PC-3 (cell line): ENCODE data around the gene CYP27B1. TPM values are rescaled to one million over a fixed set of nuclear protein-coding genes. Genes with fewer than 3 reads are reported as not detected.

Source experiments
- ATAC-seq: fragments of 200-7000 bp; cut with Tn5 transposase; 2 replicates; pipeline ENCODE4 v1.9.1; 2020; ENCODE audit warnings: mild to moderate bottlenecking, moderate library complexity
- BruUV-seq: library from RNA; stranded (reverse); fragments of 400-500 nt; replicated peaks from 2 replicates; lab custom pipeline; 2021; lab: Mats Ljungman, UMichigan
- CTCF ChIA-PET: fragments of 300-600 bp; sonication (Branson Sonifier 250); formaldehyde crosslinking; loops from one replicate; lab custom pipeline; 2022; ENCODE audit warnings: antibody characterized with exemption; lab: Charles Lee
- POLR2A ChIA-PET: fragments of 300-600 bp; sonication (Branson Sonifier 250); formaldehyde crosslinking; loops from one replicate; lab custom pipeline; 2022; ENCODE audit warnings: antibody characterized with exemption; ENCODE audit not compliant: unreplicated experiment; lab: Charles Lee
- DNase-seq: peaks from one replicate; pipeline ENCODE4 v3.0.0-alpha.2; 2015
- H2AFZ ChIP-seq: fragments of 300-600 bp; sonication (generic); 2 replicates; pipeline ENCODE4 v1.6.0; 2016; ENCODE audit warnings: antibody characterized with exemption, low read length
- H3F3A ChIP-seq: fragments of 300-600 bp; sonication (generic); one replicate; pipeline ENCODE4 v1.6.0; 2017; ENCODE audit warnings: antibody characterized with exemption, low read length, control low read depth, mild to moderate bottlenecking; ENCODE audit not compliant: unreplicated experiment
- H3K27ac ChIP-seq: fragments of 300-600 bp; sonication (generic); 2 replicates; pipeline ENCODE4 v1.5.1; 2016; ENCODE audit warnings: mild to moderate bottlenecking, low read length
- H3K27me3 ChIP-seq: fragments of 300-600 bp; sonication (generic); 2 replicates; pipeline ENCODE4 v1.6.1; 2016; ENCODE audit warnings: low read length, mixed read lengths
- H3K36me3 ChIP-seq: fragments of 300-600 bp; sonication (generic); 2 replicates; pipeline ENCODE4 v1.6.1; 2016; ENCODE audit warnings: low read depth, mixed run types, low read length, mixed read lengths
- H3K4me1 ChIP-seq: fragments of 300-600 bp; sonication (generic); 2 replicates; pipeline ENCODE4 v1.5.1; 2016; ENCODE audit warnings: low read length; ENCODE audit not compliant: insufficient read depth
- H3K4me2 ChIP-seq: fragments of 300-600 bp; sonication (generic); 2 replicates; pipeline ENCODE4 v1.6.0; 2016; ENCODE audit warnings: low read length
- H3K4me3 ChIP-seq: fragments of 300-600 bp; sonication (generic); 2 replicates; pipeline ENCODE4 v1.5.1; 2016; ENCODE audit warnings: mild to moderate bottlenecking, low read length, mixed read lengths
- H3K79me2 ChIP-seq: fragments of 300-600 bp; sonication (generic); 2 replicates; pipeline ENCODE4 v1.6.1; 2017; ENCODE audit warnings: low read length, mixed read lengths
- H3K9ac ChIP-seq: fragments of 300-600 bp; sonication (generic); 2 replicates; pipeline ENCODE4 v1.6.0; 2016; ENCODE audit warnings: mild to moderate bottlenecking, low read length
- H3K9me2 ChIP-seq: fragments of 300-600 bp; sonication (generic); replicated peaks from 2 replicates; pipeline ENCODE4 v1.6.1; 2016; ENCODE audit warnings: mixed run types, low read length, mixed read lengths
- H3K9me3 ChIP-seq: fragments of 300-600 bp; sonication (generic); 2 replicates; pipeline ENCODE4 v1.6.1; 2016; ENCODE audit warnings: low read length, mixed read lengths
- H4K20me1 ChIP-seq: fragments of 300-600 bp; sonication (generic); 2 replicates; pipeline ENCODE4 v1.6.1; 2016; ENCODE audit warnings: low read length, mixed read lengths
- CTCF ChIP-seq: fragments of 300-600 bp; sonication (generic); conservative IDR thresholded peaks from 2 replicates; pipeline ENCODE4 v1.5.1; 2017; ENCODE audit warnings: antibody characterized with exemption, low read depth, mild to moderate bottlenecking, low read length
- EZH2 ChIP-seq: fragments of 300-600 bp; sonication (generic); IDR thresholded peaks from one replicate; pipeline ENCODE4 v1.6.1; 2017; ENCODE audit warnings: antibody characterized with exemption, mild to moderate bottlenecking, low read length; ENCODE audit not compliant: unreplicated experiment
- EZH2phosphoT487 ChIP-seq: fragments of 300-600 bp; sonication (generic); IDR thresholded peaks from 2 replicates; pipeline ENCODE4 v1.6.1; 2018; ENCODE audit warnings: mild to moderate bottlenecking, antibody characterized with exemption, low read length, borderline replicate concordance
- intact Hi-C: fragments of 100-400 bp; cut with micrococcal nuclease; formaldehyde crosslinking; loops from 2 replicates; pipeline ENCODE4 v1.9.0; 2023
- total RNA-seq: library from RNA; depleted of rRNA; stranded (reverse); fragments of >200 nt; gene quantifications from 2 replicates; pipeline ENCODE4 v1.2.3, GENCODE V29; 2014

CYP27B1 gene
- total RNA-seq, 1 experiment from 2014 or later, result 8.1 TPM

- H3K4me3 ChIP-seq, result peak overlapping the region; percentile 93
- H3K27me3 ChIP-seq, result no peaks in the 10 kb centered on the region
- no peaks in the 10 kb centered on the region for H3F3A ChIP-seq
- H3K27ac ChIP-seq, result no peak overlapping the region
- peak overlapping the region; percentile 91 for H3K4me2 ChIP-seq
- peaks cover 18% of the 10 kb centered on the region for H3K36me3 ChIP-seq
- no TSS peak for BruUV-seq
- intact Hi-C loops, result no loop called here
- CTCF ChIA-PET, result interaction anchor here (0.9 kb wide), 1 partner anchor 11 kb away, joined by 3 read pairs; the partner anchor contains the start of genes EEF1AKMT3 and METTL1
- H2AFZ ChIP-seq, result no peak overlapping the region
- H3K4me1 ChIP-seq, result peaks cover 6% of the 10 kb centered on the region; the same call in 1 of the 2 replicates
- H4K20me1 ChIP-seq, result no peaks in the 10 kb centered on the region
- DNase-seq (no peak), ATAC-seq (no peak)
- TF ChIP-seq EZH2phosphoT487 (no peak), EZH2 (no peak), CTCF (no peak)
- H3K9me2 ChIP-seq, result no peaks in the 10 kb centered on the region
- no peaks in the 10 kb centered on the region for H3K9me3 ChIP-seq
- POLR2A ChIA-PET, result no interaction called here
- peak overlapping the region; percentile 87 for H3K9ac ChIP-seq
- peaks cover 31% of the 10 kb centered on the region for H3K79me2 ChIP-seq
Measured at GRCh38 chr12:57783466-57783801, 16.6 kb upstream of the CYP27B1 start.

DNA sequence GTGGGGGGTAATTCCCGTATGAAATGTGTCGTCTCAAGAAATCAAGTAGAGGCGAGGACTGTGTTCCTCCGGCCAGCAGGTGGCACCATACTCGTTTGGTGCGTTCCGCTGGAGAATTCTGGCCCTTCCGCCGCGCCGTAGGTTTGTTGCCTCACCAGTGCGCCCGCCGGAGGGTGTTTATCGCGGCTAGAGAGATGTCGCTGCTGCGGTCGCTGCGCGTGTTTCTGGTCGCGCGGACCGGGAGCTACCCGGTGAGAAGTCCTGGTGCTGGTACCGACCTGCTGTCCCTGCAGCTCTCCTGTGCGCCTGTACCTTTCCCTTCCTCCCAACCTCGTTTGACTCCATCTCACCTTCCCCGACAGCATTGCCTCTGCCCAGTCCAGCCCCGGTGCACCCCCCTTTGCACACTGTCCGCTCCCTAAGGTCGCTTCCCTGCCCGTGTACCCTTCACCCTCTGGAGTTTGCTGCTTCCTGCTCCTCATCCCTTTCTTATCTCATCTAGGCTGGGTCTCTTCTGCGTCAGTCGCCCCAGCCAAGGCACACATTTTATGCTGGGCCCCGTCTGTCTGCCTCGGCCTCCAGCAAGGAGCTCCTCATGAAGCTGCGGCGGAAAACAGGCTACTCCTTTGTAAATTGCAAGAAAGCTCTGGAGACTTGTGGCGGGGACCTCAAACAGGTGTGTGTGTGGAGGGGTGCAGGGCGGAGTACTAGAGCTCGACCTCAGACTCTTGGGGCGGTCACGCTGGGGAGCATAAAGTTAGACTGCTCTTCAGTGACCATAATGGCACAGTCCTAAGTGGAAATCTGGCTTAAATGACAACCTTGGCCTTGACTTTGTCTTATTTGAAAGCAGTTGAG is 16.0 kb upstream of the CYP27B1 start, which contains the start of gene TSFM:
Gene TSFM, plus strand, starts transcription at position 180 of the 858 bp plus-strand sequence. Its CDS starts 15 bp downstream, at position 195.
- Histone ChIP-seq H3K79me2 (peaks cover 31% of the 10 kb centered on the region), H2AFZ (peak within 1 kb of the TSS; percentile 79), H3K4me1 (peaks cover 6% of the 10 kb centered on the region; the same call in 1 of the 2 replicates), H3K4me2 (peak within 1 kb of the TSS; percentile 91), H4K20me1 (no peaks in the 10 kb centered on the region), H3K27me3 (no peaks in the 10 kb centered on the region), H3K9ac (peak within 1 kb of the TSS; percentile 87), H3K9me2 (no peaks in the 10 kb centered on the region), H3K4me3 (peak within 1 kb of the TSS; percentile 93), H3F3A (no peaks in the 10 kb centered on the region), H3K36me3 (peaks cover 18% of the 10 kb centered on the region), H3K9me3 (no peaks in the 10 kb centered on the region), H3K27ac (no peak within 1 kb of the TSS)
- ATAC-seq (peak; percentile 92), DNase-seq (peak; percentile 96)
- CTCF ChIA-PET, result interaction anchor here (0.6 to 0.9 kb wide), 3 partner anchors 11 to 83 kb away, joined by 3 to 5 read pairs (median 3); partner anchors contain the start of genes EEF1AKMT3 and METTL1
- TF ChIP-seq EZH2phosphoT487, result no peak
- TF ChIP-seq CTCF, result peak; percentile 93
- intact Hi-C loops, result no loop called here
- TSS peak; percentile 52 for BruUV-seq
- POLR2A ChIA-PET, result no interaction called here

GRCh38 chr12:57782243-57782607 is 15.3 kb upstream of the CYP27B1 start:
- BruUV-seq, result no TSS peak
- Histone ChIP-seq H3K9ac (no peak overlapping the region), H4K20me1 (no peaks in the 10 kb centered on the region), H3K27me3 (no peaks in the 10 kb centered on the region), H3K9me2 (no peaks in the 10 kb centered on the region), H3K27ac (no peak overlapping the region), H2AFZ (no peak overlapping the region), H3K4me2 (peak overlapping the region; percentile 28; the same call in 1 of the 2 replicates), H3K4me1 (peaks cover 6% of the 10 kb centered on the region; the same call in 1 of the 2 replicates), H3K79me2 (peaks cover 31% of the 10 kb centered on the region), H3K4me3 (peak overlapping the region; percentile 93; the same call in 1 of the 2 replicates), H3K9me3 (no peaks in the 10 kb centered on the region), H3F3A (no peaks in the 10 kb centered on the region), H3K36me3 (peaks cover 17% of the 10 kb centered on the region)
- intact Hi-C loops, result no loop called here
- TF ChIP-seq EZH2phosphoT487, result no peak
- no peak for TF ChIP-seq CTCF
- no peak for TF ChIP-seq EZH2
- ChIA-PET POLR2A (no interaction called here), CTCF (no interaction called here)
- no peak for DNase-seq
- ATAC-seq, result no peak
